ENCODE results near the gene LARGE1. TPM values are rescaled to one million over a fixed set of nuclear protein-coding genes. Genes with fewer than 3 reads are reported as not detected.

LARGE1 gene
- total RNA-seq, 4 donors from 2014 or later = 11.8 to 33.2 (median 22.6) TPM

GRCh38 chr22:33620085-33620484, 300.2 kb downstream of the LARGE1 start:
- TF ChIP-seq POLR2A (IDR thresholded peaks at IDR 0.05) = no peak
- TF ChIP-seq, protein P1, sequence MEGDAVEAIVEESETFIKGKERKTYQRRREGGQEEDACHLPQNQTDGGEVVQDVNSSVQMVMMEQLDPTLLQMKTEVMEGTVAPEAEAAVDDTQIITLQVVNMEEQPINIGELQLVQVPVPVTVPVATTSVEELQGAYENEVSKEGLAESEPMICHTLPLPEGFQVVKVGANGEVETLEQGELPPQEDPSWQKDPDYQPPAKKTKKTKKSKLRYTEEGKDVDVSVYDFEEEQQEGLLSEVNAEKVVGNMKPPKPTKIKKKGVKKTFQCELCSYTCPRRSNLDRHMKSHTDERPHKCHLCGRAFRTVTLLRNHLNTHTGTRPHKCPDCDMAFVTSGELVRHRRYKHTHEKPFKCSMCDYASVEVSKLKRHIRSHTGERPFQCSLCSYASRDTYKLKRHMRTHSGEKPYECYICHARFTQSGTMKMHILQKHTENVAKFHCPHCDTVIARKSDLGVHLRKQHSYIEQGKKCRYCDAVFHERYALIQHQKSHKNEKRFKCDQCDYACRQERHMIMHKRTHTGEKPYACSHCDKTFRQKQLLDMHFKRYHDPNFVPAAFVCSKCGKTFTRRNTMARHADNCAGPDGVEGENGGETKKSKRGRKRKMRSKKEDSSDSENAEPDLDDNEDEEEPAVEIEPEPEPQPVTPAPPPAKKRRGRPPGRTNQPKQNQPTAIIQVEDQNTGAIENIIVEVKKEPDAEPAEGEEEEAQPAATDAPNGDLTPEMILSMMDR (IDR thresholded peaks at IDR 0.05) = no peak
- no peak overlapping the region for H3K4me3 ChIP-seq (ENCODE audit: low read depth, poor library complexity, severe bottlenecking)
- no peak for DNase-seq (ENCODE audit: low spot score in 2 of 2)
- intact Hi-C loops (cut with DNase I; ENCODE audit: low total_unique reads) = no loop called here
- 82 to 89% methylated on average over 4 of the region's 4 CpGs for WGBS, 2 donors

- no peak overlapping the region for H3K4me3 ChIP-seq (ENCODE audit: low read depth, poor library complexity, severe bottlenecking)
- TF ChIP-seq POLR2A (IDR thresholded peaks at IDR 0.05) = no peak
- TF ChIP-seq, protein P1 (IDR thresholded peaks at IDR 0.05) = no peak
- WGBS, 2 donors = 91 to 94% methylated on average over 7 of the region's 7 CpGs
- intact Hi-C loops (cut with DNase I; ENCODE audit: low total_unique reads) = no loop called here
- DNase-seq (ENCODE audit: low spot score in 2 of 2) = no peak
These were observed 313.8 kb downstream of the LARGE1 start for GRCh38 chr22:33606504-33606903.

GRCh38 chr22:33605666-33606065, 314.6 kb downstream of the LARGE1 start:
- intact Hi-C loops (cut with DNase I; ENCODE audit: low total_unique reads) = no loop called here
- no peak overlapping the region for H3K4me3 ChIP-seq (ENCODE audit: low read depth, poor library complexity, severe bottlenecking)
- 68 to 73% methylated on average over 11 of the region's 11 CpGs for WGBS, 2 donors
- no peak for DNase-seq (ENCODE audit: low spot score in 2 of 2)
- no peak for TF ChIP-seq POLR2A (IDR thresholded peaks at IDR 0.05)
- TF ChIP-seq, protein P1 (IDR thresholded peaks at IDR 0.05) = no peak

DNA sequence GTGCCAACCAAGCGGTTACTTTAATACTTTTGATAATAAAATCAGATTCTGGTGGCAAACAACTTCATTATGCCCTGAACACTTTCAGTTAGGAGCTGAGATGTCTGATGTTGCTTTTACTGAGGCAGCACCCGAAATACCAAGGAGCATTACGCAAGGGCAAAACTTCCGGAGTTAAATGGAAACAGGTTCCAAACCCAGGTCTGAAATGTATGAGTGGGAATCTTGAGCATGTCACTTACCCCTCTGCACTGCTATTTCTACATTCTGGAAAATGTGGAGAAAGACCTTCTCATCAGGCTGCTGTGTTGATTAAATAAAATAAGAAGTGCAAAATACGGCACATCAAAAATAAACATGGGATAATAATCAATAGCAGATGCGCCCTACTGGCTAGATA, 315.1 kb downstream of the LARGE1 start:
- WGBS, 2 donors = 71 to 80% methylated on average over 6 of the region's 6 CpGs
- peak in 1 of 2 donors; percentile 21 for DNase-seq (ENCODE audit: low spot score in 2 of 2)
- TF ChIP-seq, protein P1 (IDR thresholded peaks at IDR 0.05) = no peak
- TF ChIP-seq POLR2A (IDR thresholded peaks at IDR 0.05) = no peak

DNA sequence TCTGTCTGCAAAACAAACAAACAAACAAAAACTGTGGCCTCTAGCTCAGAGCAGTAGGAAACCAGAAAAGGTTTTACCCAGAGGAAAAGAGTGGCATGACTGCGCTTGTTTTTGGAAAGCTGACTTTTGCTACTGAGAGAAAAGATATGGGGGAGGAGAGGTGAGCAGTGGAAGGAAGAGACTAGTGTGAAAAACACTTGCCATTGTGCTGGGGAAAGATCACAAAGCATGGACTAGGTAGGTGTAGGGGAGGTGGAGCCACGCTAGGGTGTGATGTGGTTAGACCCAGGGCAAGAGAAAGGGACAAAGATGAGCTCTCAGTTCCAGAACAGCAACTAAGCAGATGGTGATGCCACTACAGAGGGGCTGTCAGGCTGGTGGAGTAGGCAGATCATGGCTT, 319.2 kb downstream of the LARGE1 start:
- TF ChIP-seq POLR2A (IDR thresholded peaks at IDR 0.05) = no peak
- TF ChIP-seq, protein P1 (IDR thresholded peaks at IDR 0.05) = no peak
- intact Hi-C loops (cut with DNase I; ENCODE audit: low total_unique reads) = no loop called here
- 88 to 90% methylated on average over 2 of the region's 2 CpGs for WGBS, 2 donors
- H3K4me3 ChIP-seq (ENCODE audit: low read depth, poor library complexity, severe bottlenecking) = no peak overlapping the region
- no peak for DNase-seq (ENCODE audit: low spot score in 2 of 2)

More for the DNA sequence above, 315.1 kb downstream of the LARGE1 start:
- intact Hi-C loops (cut with DNase I; ENCODE audit: low total_unique reads) = no loop called here
- H3K4me3 ChIP-seq (ENCODE audit: low read depth, poor library complexity, severe bottlenecking) = no peak overlapping the region

GRCh38 chr22:33600595-33600994, 319.7 kb downstream of the LARGE1 start:
- WGBS, 2 donors = 96 to 98% methylated on average over 12 of the region's 12 CpGs
- intact Hi-C loops (cut with DNase I; ENCODE audit: low total_unique reads) = no loop called here

More at GRCh38 chr22:33600595-33600994, 319.7 kb downstream of the LARGE1 start:
- DNase-seq (ENCODE audit: low spot score in 2 of 2) = peak in 1 of 2 donors; percentile 61
- no peak overlapping the region for H3K4me3 ChIP-seq (ENCODE audit: low read depth, poor library complexity, severe bottlenecking)
- TF ChIP-seq, protein P1 (IDR thresholded peaks at IDR 0.05) = no peak
- no peak for TF ChIP-seq POLR2A (IDR thresholded peaks at IDR 0.05)
